Sigmoid colon (tissue), 4 donors: Measurements from ENCODE around the gene PRPF38A.

Source experiments
- CTCF ChIP-seq, 4 experiments: fragments of 450-650 bp in 3 of 4; fragments of 200-600 bp in 1 of 4; IDR thresholded peaks; one replicate each; pipeline ENCODE4 v1.5.1; 2016 to 2019; ENCODE audit warnings: antibody characterized with exemption in 4 of 4, mild to moderate bottlenecking in 3 of 4, moderate library complexity in 2 of 4
- EP300 ChIP-seq, 4 donors: sonication (generic); formaldehyde crosslinking; IDR thresholded peaks; one replicate each; pipeline ENCODE4 v1.6.1; 2017; ENCODE audit warnings: antibody characterized with exemption in 4 of 4
- POLR2A ChIP-seq, 2 donors: fragments of 450-650 bp; IDR thresholded peaks; one replicate each; pipeline ENCODE4 v1.6.1; 2016; ENCODE audit warnings: antibody characterized with exemption in 2 of 2, mild to moderate bottlenecking in 2 of 2, moderate library complexity in 2 of 2

GRCh38 chr1:52460694-52461093, 56.3 kb downstream of the PRPF38A start:
- TF ChIP-seq CTCF (IDR thresholded peaks at IDR 0.05) (no peak), EP300 (IDR thresholded peaks at IDR 0.05) (no peak), POLR2A (IDR thresholded peaks at IDR 0.05) (no peak)
